Keratinocyte (primary cell): ENCODE data around the gene HSD17B2. TPM values are rescaled to one million over a fixed set of nuclear protein-coding genes. Genes with fewer than 3 reads are reported as not detected.

Source experiments
- DNase-seq: peaks from one replicate; pipeline ENCODE4 v3.0.0-alpha.2; 2011; ENCODE audit warnings: low read depth, missing footprints, low spot score
- FAIRE-seq: peaks from 2 replicates; lab custom pipeline; 2011; peaks lifted over from hg19 to GRCh38; lab: Jason Lieb, UNC
- H2AFZ ChIP-seq: 2 replicates; pipeline ENCODE4 v1.6.0; 2012; ENCODE audit warnings: low read length, control low read depth, inconsistent platforms; ENCODE audit not compliant: control insufficient read depth
- H3K27ac ChIP-seq: 2 replicates; pipeline ENCODE4 v1.5.1; 2011; ENCODE audit warnings: low read length; ENCODE audit not compliant: control insufficient read depth, insufficient read depth
- H3K27me3 ChIP-seq: 3 replicates; pipeline ENCODE4 v1.6.0; 2011; ENCODE audit warnings: low read length; ENCODE audit not compliant: control insufficient read depth, insufficient read depth; ENCODE audit errors: extremely low read depth
- H3K36me3 ChIP-seq, 2 experiments: 2 replicates in 1 of 2; 3 replicates in 1 of 2; pipeline ENCODE4 v1.5.1; 2011; ENCODE audit warnings: low read length in 2 of 2, mild to moderate bottlenecking in 1 of 2; ENCODE audit not compliant: control insufficient read depth in 2 of 2, insufficient read depth in 2 of 2; ENCODE audit errors: extremely low read depth in 1 of 2
- H3K4me1 ChIP-seq: 3 replicates; pipeline ENCODE4 v1.5.1; 2011; ENCODE audit warnings: low read length; ENCODE audit not compliant: control insufficient read depth, insufficient read depth; ENCODE audit errors: extremely low read depth
- H3K4me2 ChIP-seq: 3 replicates; pipeline ENCODE4 v1.6.0; 2011; ENCODE audit warnings: low read depth, low read length; ENCODE audit not compliant: control insufficient read depth, insufficient read depth; ENCODE audit errors: extremely low read depth
- H3K4me3 ChIP-seq, 3 experiments: fragments of 200-600 bp in 1 of 3; sonication (generic) in 1 of 3; 2 replicates in 2 of 3; 3 replicates in 1 of 3; pipeline ENCODE4 v1.5.1; 2011 to 2016; ENCODE audit warnings: low read length in 3 of 3, mild to moderate bottlenecking in 3 of 3, control low read depth in 2 of 3, inconsistent platforms in 1 of 3, low read depth in 1 of 3, mixed read lengths in 1 of 3, mixed run types in 1 of 3, moderate library complexity in 1 of 3; ENCODE audit not compliant: control insufficient read depth in 2 of 3, insufficient read depth in 2 of 3; ENCODE audit errors: extremely low read depth in 1 of 3
- H3K79me2 ChIP-seq: 2 replicates; pipeline ENCODE4 v1.6.0; 2012; ENCODE audit warnings: low read length; ENCODE audit not compliant: control insufficient read depth, insufficient read depth
- H3K9ac ChIP-seq: 3 replicates; pipeline ENCODE4 v1.6.0; 2011; ENCODE audit warnings: low read length; ENCODE audit not compliant: control insufficient read depth, insufficient read depth; ENCODE audit errors: extremely low read depth
- H3K9me1 ChIP-seq: 3 replicates; pipeline ENCODE4 v1.6.0; 2011; ENCODE audit warnings: low read length; ENCODE audit not compliant: control insufficient read depth, insufficient read depth; ENCODE audit errors: extremely low read depth
- H3K9me3 ChIP-seq: 2 replicates; pipeline ENCODE4 v1.5.1; 2012; ENCODE audit warnings: low read depth, low read length; ENCODE audit not compliant: control insufficient read depth
- H4K20me1 ChIP-seq: 3 replicates; pipeline ENCODE4 v1.6.0; 2011; ENCODE audit warnings: low read length; ENCODE audit not compliant: control insufficient read depth, insufficient read depth; ENCODE audit errors: extremely low read depth
- CTCF ChIP-seq, 3 experiments: IDR thresholded peaks in 1 of 3; conservative IDR thresholded peaks in 1 of 3; optimal IDR thresholded peaks in 1 of 3; 2 replicates in 2 of 3; 3 replicates in 1 of 3; pipeline versions ENCODE3 to v1.5.1; 2011; ENCODE audit warnings: low read length in 3 of 3, mild to moderate bottlenecking in 3 of 3, moderate library complexity in 2 of 3, control low read depth in 1 of 3, inconsistent platforms in 1 of 3; ENCODE audit not compliant: insufficient read depth in 2 of 3; ENCODE audit errors: extremely low read depth in 1 of 3
- EZH2 ChIP-seq: IDR thresholded peaks from one replicate; pipeline ENCODE4 v1.6.1; 2012; ENCODE audit warnings: inconsistent platforms, mild to moderate bottlenecking, low read length, moderate library complexity
- dilution Hi-C: fragments of 300-500 bp; cut with MboI; formaldehyde crosslinking; loops from one replicate; pipeline ENCODE4 v1.7.0; 2020; ENCODE audit warnings: low sequenced_read_pairs; ENCODE audit not compliant: extremely low pct_ligation_motif_present
- polyA plus RNA-seq, 5 experiments: library from polyadenylated mRNA; depleted of rRNA in 3 of 5; stranded (reverse) in 3 of 5; stranded (forward) in 1 of 5; unstranded in 1 of 5; fragments of >200 nt; gene quantifications; 1 replicate in 1 of 5; 2 replicates in 3 of 5; 3 replicates in 1 of 5; pipeline versions ENCODE4 v1.2.1 to v1.2.3, GENCODE V29; 2011 to 2012; ENCODE audit warnings: missing spikeins in 2 of 5, low read depth in 1 of 5, low replicate concordance in 1 of 5

HSD17B2 gene
- polyA plus RNA-seq, 1 donor (not counting 4 experiments of a cell fraction or from before 2014, with no cell fraction given) = 3.1 TPM

DNA sequence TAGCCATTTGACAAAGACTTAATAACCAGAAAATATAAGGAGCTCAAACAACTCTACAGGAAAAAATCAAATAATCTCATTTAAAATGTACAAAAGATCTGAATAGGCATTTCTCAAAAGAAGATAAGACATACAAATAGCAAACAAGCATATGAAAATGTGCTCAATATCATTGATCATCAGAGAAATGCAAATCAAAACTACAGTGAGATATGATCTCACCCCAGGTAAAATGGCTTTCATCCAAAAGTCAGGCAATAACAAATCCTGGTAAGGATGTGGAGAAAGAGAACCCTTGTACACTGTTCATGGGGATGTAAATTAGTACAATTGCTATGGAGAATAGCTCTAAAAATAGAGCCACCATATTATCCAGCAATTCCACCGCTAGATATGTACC lies 43.1 kb downstream of the HSD17B2 start:
- no peak overlapping the region for H3K4me3 ChIP-seq
- no peaks in the 10 kb centered on the region for H3K9me1 ChIP-seq
- H3K27me3 ChIP-seq = no peaks in the 10 kb centered on the region
- peaks cover 11% of the 10 kb centered on the region for H3K4me1 ChIP-seq
- H3K9ac ChIP-seq = no peak overlapping the region
- H3K79me2 ChIP-seq = no peaks in the 10 kb centered on the region
- FAIRE-seq (no peak), DNase-seq (no peak)
- TF ChIP-seq EZH2 = no peak
- H4K20me1 ChIP-seq = no peaks in the 10 kb centered on the region
- dilution Hi-C loops = no loop called here
- no peaks in the 10 kb centered on the region for H3K9me3 ChIP-seq
- H3K27ac ChIP-seq = no peak overlapping the region
- H3K36me3 ChIP-seq = no peaks in the 10 kb centered on the region
- no peak overlapping the region for H2AFZ ChIP-seq
- H3K4me2 ChIP-seq = no peak overlapping the region

DNA sequence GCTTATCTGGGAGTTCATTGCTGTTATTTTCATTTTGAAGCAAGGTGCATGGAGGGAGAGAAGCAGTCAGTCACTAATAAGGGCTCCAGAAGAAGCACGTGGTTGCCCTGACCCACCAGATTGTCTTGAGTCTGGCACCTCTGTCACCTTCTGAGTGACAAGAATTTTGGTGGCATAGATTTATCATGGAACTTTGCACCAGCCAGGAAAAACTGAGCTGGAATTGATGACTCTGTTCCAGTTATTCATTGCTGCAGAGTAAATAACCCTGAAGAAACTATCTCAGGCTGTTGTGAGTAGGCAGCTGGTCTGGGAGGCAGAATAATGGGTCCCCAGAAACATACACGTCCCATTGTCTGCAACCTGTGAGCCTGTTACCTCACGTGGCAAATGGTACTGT lies 44.8 kb downstream of the HSD17B2 start:
- Histone ChIP-seq H3K27ac (no peak overlapping the region), H3K79me2 (no peaks in the 10 kb centered on the region), H2AFZ (no peak overlapping the region), H3K9me3 (no peaks in the 10 kb centered on the region), H3K4me2 (no peak overlapping the region), H3K9ac (no peak overlapping the region), H3K9me1 (no peaks in the 10 kb centered on the region), H4K20me1 (no peaks in the 10 kb centered on the region), H3K27me3 (no peaks in the 10 kb centered on the region), H3K4me3 (no peak overlapping the region), H3K4me1 (peaks cover 11% of the 10 kb centered on the region), H3K36me3 (no peaks in the 10 kb centered on the region)
- dilution Hi-C loops = no loop called here
- FAIRE-seq (no peak), DNase-seq (no peak)
- TF ChIP-seq CTCF (optimal IDR thresholded peaks at IDR 0.05 in 1 of 3, IDR thresholded peaks at IDR 0.05 in 1 of 3, conservative IDR thresholded peaks at IDR 0.05 in 1 of 3; ENCODE audit: extremely low read depth in 1 of 3, insufficient read depth in 2 of 3, low read length in 3 of 3) (no peak), EZH2 (no peak)

DNA sequence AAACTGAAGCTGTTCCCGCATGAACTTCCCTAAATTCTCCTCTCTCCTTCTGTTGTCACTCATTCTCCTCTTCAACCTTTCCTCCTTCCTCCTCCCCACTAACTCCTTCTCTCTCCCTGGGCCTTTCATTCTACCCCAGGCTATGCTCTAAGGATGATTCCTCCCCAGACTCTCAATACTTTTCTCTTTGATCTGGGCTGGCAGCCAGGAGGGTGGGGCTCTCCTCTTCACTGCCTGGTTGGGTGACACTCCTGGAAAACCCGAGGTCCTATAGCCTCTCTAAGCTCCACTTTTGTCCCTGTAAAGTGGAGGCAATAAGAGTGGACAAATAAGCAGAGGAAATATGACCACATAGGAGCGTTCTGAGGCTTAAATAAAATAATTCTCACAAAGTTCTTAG lies 46.2 kb downstream of the HSD17B2 start:
- DNase-seq = no peak
- no peak overlapping the region for H3K27ac ChIP-seq
- dilution Hi-C loops = no loop called here

More for the DNA sequence above, 46.2 kb downstream of the HSD17B2 start:
- Histone ChIP-seq H3K79me2 (no peaks in the 10 kb centered on the region), H4K20me1 (no peaks in the 10 kb centered on the region), H3K4me3 (no peak overlapping the region), H3K27me3 (no peaks in the 10 kb centered on the region), H3K4me2 (no peak overlapping the region), H3K36me3 (no peaks in the 10 kb centered on the region), H3K4me1 (peaks cover 16% of the 10 kb centered on the region), H2AFZ (no peak overlapping the region), H3K9me3 (no peaks in the 10 kb centered on the region), H3K9me1 (no peaks in the 10 kb centered on the region), H3K9ac (no peak overlapping the region)
- TF ChIP-seq EZH2 = no peak
- TF ChIP-seq CTCF (optimal IDR thresholded peaks at IDR 0.05 in 1 of 3, IDR thresholded peaks at IDR 0.05 in 1 of 3, conservative IDR thresholded peaks at IDR 0.05 in 1 of 3; ENCODE audit: extremely low read depth in 1 of 3, insufficient read depth in 2 of 3, low read length in 3 of 3) = no peak
- no peak for FAIRE-seq
